Keratinocyte (primary cell): Measurements from ENCODE around the gene CPNE4.

Experiments used
- CTCF ChIP-seq, 3 experiments: IDR thresholded peaks in 1 of 3; conservative IDR thresholded peaks in 1 of 3; optimal IDR thresholded peaks in 1 of 3; 2 replicates in 2 of 3; 3 replicates in 1 of 3; pipeline versions ENCODE3 to v1.5.1; 2011; ENCODE audit warnings: low read length in 3 of 3, mild to moderate bottlenecking in 3 of 3, moderate library complexity in 2 of 3, control low read depth in 1 of 3, inconsistent platforms in 1 of 3; ENCODE audit not compliant: insufficient read depth in 2 of 3; ENCODE audit errors: extremely low read depth in 1 of 3
- EZH2 ChIP-seq: IDR thresholded peaks from one replicate; pipeline ENCODE4 v1.6.1; 2012; ENCODE audit warnings: inconsistent platforms, mild to moderate bottlenecking, low read length, moderate library complexity

GRCh38 chr3:131612745-131613144, 422.1 kb downstream of the CPNE4 start:
- TF ChIP-seq CTCF (optimal IDR thresholded peaks at IDR 0.05 in 1 of 3, IDR thresholded peaks at IDR 0.05 in 1 of 3, conservative IDR thresholded peaks at IDR 0.05 in 1 of 3; ENCODE audit: extremely low read depth in 1 of 3, insufficient read depth in 2 of 3, low read length in 3 of 3) (no peak), EZH2 (no peak)
